HG03108 (cell line): Measurements from ENCODE around the gene MPZL3.
A peak's percentile ranks its signal among the peaks of the same experiment; 100 is the strongest.

Source experiments
- ATAC-seq: cut with Tn5 transposase; IDR thresholded peaks from one replicate; pipeline ENCODE4 v1.9.1; 2021; ENCODE audit warnings: moderate library complexity; ENCODE audit not compliant: unreplicated experiment

Gene MPZL3, protein sequence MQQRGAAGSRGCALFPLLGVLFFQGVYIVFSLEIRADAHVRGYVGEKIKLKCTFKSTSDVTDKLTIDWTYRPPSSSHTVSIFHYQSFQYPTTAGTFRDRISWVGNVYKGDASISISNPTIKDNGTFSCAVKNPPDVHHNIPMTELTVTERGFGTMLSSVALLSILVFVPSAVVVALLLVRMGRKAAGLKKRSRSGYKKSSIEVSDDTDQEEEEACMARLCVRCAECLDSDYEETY

DNA sequence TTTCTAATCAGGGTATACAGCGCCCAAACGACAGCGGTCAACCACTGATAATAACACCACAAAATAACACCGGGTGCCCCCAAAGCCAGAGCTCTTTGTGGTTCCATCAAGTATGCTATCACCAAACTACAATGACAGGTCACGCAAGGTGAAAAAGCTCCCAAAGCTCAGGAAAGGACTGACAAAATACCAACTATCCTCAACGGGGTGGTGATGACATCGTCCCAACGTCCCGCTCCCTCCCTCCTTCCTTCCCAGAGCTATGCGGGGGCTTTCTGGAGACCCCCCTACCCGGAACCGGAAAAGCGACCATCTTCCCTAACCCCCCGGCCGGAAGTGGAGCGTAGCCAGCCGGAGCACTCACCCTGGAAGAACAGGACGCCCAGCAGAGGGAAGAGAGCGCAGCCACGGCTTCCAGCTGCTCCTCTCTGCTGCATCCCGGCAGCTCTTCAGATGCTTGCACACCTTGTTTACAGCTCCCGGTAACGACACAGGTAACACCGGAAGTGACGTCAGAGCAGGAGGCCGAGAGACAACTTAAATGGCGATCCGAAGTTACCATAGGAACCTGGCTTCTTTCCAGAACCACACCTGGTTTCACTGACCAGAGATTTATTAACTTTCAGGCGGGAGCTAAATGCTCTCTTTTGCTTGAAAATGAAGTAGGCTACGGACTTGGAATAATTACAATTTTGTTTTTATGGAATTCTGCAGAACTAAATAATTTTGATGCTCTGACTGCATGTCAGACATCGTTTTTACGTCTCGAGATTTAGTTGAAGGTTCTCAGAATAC, at the start of gene MPZL3:
Gene MPZL3 (minus strand): TSS at position 508 of the 795 bp plus-strand sequence. CDS start 71 bp downstream, at position 437.
- peak; percentile 60 for ATAC-seq

DNA sequence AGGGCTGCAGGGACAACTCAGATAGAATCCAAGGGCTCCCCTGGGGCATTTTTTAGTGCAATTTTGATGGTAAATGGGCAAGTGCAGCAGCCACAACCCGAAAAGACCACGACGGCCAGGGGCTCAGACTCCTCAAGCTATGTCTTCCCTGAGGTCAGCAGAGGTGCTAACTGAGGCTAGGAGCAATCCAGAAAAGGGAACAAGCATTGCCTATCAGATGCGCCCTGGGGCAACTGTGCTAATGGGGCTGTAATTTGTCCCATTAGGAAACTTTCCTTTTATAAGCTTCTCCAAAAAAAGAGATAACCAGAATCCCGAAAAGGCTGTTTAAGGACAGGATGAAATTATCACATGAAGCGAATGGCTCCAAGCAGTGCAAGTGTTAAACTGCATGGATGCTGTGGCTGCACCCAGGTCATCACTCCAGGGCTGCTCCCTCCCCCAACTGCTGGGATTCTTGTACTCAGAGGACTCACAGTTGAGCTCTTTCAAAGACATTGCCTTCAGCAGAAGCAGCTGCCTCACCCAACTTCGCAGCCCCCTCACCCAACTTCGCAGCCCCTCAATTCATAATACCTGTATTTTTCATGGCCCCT, 49.5 kb upstream of the MPZL3 start:
- ATAC-seq, result no peak

- no peak for ATAC-seq
Measured at GRCh38 chr11:118295815-118296454, 43.8 kb upstream of the MPZL3 start.

DNA sequence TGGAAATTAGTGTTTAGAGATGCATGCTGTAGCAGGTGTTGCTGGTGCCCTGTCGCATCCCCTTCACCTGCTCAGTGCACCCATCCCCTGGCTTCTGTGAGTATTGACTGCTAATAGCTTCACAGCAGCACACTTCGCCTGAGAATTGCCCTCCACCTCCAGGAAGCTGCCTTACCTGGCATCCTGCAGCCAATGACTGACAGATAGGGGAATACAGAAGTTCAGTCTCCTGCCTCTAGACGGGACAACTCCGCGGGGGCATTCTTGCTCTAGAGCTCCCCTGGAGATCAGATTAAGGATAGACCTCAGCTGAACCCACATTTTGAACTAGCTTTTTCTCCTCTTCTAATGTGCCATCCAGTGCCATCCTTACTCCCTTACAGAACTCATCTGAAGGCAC, 43.0 kb upstream of the MPZL3 start:
- ATAC-seq, result no peak

DNA sequence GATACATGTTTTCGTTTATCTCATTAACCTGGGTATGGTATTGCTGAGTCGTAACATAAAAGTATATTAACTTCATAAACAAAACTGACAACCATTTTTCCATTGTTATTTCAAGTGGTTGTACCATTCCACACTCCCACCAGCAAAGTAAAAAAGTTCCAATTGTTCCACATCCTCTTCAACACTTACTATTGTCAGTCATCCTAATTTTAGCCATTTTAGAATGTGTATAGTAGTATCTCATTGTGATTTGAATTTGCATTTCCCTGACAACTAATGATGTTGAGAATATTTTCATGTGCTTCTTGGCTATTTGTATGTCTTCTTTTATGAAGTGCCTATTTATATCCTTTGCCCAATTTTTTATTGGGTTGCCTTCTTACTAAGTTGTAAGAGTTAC, 41.9 kb upstream of the MPZL3 start:
- ATAC-seq, result no peak

DNA sequence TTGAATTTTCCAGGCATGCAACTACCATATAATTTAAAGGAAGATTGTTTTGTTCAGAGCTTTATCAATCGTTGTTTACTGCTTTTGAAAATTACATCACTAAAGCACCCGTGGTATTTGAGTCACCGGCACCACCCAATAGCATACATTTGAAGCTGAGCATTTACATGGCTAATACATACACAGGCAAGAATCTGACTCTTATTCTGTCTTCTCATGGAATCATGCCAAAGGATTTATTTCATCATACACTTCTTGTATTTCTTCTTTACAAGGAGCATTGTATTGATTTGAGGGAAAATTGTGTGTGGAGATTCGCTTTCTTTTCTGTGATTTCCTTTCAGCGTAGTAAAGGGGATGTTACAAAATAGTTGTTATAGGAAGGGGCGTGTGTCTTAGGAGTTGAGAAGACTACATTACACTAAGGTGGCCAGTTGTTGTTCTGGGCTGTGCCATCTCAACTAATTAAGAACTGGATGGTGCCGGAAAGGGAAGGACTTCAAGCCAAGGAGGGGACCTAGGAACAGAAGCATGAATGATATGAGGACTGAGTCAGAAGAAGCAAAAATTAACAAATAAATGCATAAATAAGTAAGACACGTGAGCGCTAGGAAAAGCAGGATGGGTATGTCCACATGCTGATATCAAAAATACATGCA, 39.4 kb upstream of the MPZL3 start:
- ATAC-seq, result no peak

- ATAC-seq, result no peak
Measured at GRCh38 chr11:118290923-118291322, 38.8 kb upstream of the MPZL3 start.

- ATAC-seq, result no peak
Measured at GRCh38 chr11:118289401-118289800, 37.2 kb upstream of the MPZL3 start.

DNA sequence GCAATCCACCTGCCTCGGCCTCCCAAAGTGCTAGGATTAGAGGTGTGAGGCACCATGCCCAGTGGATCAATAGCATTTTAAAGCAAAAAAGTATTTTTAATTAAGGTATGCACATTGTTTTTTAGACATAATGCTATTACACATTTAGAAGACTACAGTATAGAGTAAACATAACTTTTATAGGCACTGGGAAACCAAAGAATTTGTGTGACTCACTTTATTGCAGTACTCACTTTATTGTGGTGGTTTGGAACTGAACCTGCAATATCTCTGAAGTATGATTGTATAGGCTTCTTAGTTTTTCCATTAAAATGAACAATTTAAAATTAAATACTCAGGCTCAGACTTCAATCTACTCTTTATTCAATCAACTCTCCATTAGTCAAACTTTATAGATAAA, 34.8 kb upstream of the MPZL3 start:
- no peak for ATAC-seq

DNA sequence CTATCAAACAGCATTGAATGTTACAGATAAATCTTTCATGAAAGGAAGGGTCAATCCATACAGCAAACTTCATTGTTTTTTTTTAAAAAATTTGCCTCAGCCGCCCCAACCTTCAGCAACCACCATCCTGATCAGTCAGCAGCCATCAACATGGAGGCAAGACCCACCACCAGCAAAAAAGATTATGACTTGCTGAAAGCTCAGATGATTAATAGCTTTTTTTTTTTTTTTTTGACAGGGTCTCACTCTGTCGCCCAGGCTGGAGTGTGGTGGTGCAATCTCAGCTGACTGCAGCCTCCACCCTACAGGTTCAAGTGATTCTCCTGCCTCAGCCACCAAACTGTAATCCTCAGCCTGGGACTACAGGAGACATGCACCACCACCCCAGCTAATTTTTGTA, 34.4 kb upstream of the MPZL3 start:
- no peak for ATAC-seq

- no peak for ATAC-seq
Measured at GRCh38 chr11:118283756-118284350, 31.7 kb upstream of the MPZL3 start.

DNA sequence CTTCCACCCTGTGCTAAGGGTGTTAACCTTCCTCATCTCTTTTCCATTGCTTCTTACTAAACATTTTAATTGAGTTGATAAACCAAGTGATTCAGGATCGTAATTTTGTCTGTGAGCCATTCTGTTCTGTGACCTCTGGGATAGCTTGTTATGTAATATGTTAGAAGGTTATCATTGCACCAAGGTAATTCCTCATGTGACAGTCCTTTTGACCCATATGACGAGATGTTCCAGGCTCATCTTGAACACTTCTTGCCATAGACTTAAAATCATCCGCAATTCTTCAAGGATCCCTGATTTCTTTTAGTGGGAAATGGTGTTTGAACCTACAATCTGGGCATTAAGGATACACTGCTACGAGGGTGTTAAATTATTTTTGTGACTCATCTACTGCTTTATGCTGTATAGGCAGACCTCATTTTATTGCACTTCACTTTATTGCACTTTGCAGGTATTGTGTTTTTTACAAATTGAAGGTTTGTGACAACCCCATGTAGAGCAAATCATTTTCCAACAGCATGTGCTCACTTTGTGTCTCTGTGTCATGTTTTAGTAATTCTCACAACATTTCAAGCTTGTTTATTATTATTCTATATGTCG, 31.0 kb upstream of the MPZL3 start:
- no peak for ATAC-seq

GRCh38 chr11:118282606-118283005, 30.4 kb upstream of the MPZL3 start:
- ATAC-seq, result no peak

GRCh38 chr11:118281284-118281683, 29.1 kb upstream of the MPZL3 start:
- no peak for ATAC-seq

DNA sequence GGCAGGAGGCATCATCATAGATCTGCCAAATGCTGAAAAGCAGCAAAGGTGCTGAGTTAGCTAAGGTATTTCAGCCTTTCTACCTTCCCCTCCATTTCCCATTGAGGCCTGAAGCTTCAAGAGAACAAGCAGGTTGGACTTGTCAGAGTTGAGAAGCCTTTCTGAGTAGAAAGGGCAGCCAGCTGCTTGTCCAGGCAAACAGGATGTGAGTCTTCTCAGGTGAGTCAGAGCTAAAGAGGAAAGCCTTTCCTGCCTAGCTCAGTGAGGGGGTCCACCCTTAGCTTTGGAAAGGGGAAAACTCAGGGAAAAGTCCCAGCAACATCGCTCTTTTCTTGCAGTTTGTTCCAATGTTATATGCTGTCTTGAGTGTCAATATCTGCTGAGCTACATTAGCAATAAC, 25.1 kb upstream of the MPZL3 start:
- ATAC-seq, result no peak

DNA sequence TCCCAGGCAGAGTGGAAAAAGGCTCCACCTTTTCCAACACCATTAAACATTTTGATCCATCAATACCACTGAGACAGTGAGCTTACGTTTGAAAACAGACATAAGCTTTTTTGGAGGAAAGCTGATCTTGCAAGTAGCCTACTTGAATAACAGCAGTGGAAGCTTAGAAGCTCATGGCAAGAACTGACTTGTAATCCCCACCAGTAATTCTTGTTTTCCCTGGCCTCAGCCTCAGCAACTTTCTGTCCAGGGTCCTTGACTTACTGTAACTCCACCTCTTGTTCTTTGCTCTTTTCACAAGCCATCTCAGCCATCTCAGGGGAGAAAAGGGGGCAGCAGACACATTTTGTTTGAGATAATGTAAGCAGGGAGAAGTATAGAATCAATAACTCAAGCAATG, 24.3 kb upstream of the MPZL3 start:
- ATAC-seq, result no peak

DNA sequence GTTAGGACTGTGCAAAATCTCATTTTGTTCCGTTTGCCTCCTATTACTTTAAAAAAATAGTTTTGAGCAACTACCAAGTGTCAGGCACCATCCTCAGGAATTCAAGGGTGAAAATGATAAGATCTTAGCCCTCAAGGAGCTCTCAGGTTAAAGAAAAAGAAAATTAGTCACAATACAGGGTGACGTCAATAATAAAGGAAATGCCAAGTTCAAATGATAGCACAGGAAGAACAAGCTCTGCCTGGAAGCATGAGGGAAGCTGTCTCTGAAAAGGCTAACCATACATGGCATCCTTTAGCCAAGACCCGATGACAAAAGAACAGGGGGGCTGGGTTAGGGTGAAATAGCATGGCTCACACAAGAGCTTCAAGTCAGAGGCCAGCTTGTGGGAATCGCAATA, 23.0 kb upstream of the MPZL3 start:
- no peak for ATAC-seq

- no peak for ATAC-seq
Measured at GRCh38 chr11:118274186-118274585, 22.0 kb upstream of the MPZL3 start.

- ATAC-seq, result no peak
Measured at GRCh38 chr11:118272001-118272400, 19.8 kb upstream of the MPZL3 start.

GRCh38 chr11:118267486-118267885, 15.3 kb upstream of the MPZL3 start:
- ATAC-seq, result no peak
